ENCODE measurements around the gene GM2A.

- TF ChIP-seq CTCF (IDR thresholded peaks at IDR 0.05) (no peak), POLR2AphosphoS5 (IDR thresholded peaks at IDR 0.05) (no peak)
Measured at GRCh38 chr5:151238303-151238741, 14.7 kb upstream of the GM2A start.

Data from upper lobe of left lung (tissue), 4 donors.